RWPE2 (cell line): ENCODE results near the gene CD2AP.

Experiments used
- ATAC-seq: fragments of 200-7000 bp; cut with Tn5 transposase; 3 replicates; pipeline ENCODE4 v1.9.1; 2021; ENCODE audit warnings: low read depth
- DNase-seq: peaks from one replicate; pipeline ENCODE4 v3.0.0-alpha.2; 2020; ENCODE audit warnings: low spot score
- H3K27ac ChIP-seq: fragments of 450-650 bp; 2 replicates; pipeline ENCODE4 v1.5.1; 2017; ENCODE audit warnings: mild to moderate bottlenecking; ENCODE audit not compliant: poor library complexity, severe bottlenecking
- H3K27me3 ChIP-seq: fragments of 250-450 bp; sonication (Bioruptor Pico); 2 replicates; pipeline ENCODE4 v1.5.1; 2021; ENCODE audit warnings: mild to moderate bottlenecking, moderate library complexity; ENCODE audit not compliant: insufficient read depth, poor library complexity, severe bottlenecking
- H3K36me3 ChIP-seq: fragments of 250-450 bp; sonication (Bioruptor Pico); 2 replicates; pipeline ENCODE4 v1.5.1; 2020; ENCODE audit warnings: low read depth, mild to moderate bottlenecking, moderate library complexity
- H3K4me1 ChIP-seq: fragments of 250-450 bp; sonication (Bioruptor Pico); 2 replicates; pipeline ENCODE4 v1.5.1; 2021; ENCODE audit warnings: mild to moderate bottlenecking, moderate library complexity; ENCODE audit not compliant: insufficient read depth, poor library complexity, severe bottlenecking
- H3K4me3 ChIP-seq: fragments of 250-450 bp; sonication (Bioruptor Pico); 2 replicates; pipeline ENCODE4 v1.5.1; 2021; ENCODE audit warnings: mild to moderate bottlenecking, moderate library complexity; ENCODE audit not compliant: severe bottlenecking
- H3K9me3 ChIP-seq: fragments of 250-450 bp; sonication (Bioruptor Pico); 2 replicates; pipeline ENCODE4 v1.5.1; 2021; ENCODE audit warnings: mild to moderate bottlenecking, moderate library complexity; ENCODE audit not compliant: severe bottlenecking
- CTCF ChIP-seq: fragments of 450-650 bp; IDR thresholded peaks from one replicate; pipeline ENCODE4 v1.5.1; 2017; ENCODE audit warnings: mild to moderate bottlenecking, moderate library complexity; ENCODE audit not compliant: poor library complexity, severe bottlenecking

The CD2AP gene

GRCh38 chr6:47574789-47575188, 97.2 kb downstream of the CD2AP start:
- H3K4me1 ChIP-seq: no peaks in the 10 kb centered on the region
- peaks cover 52% of the 10 kb centered on the region for H3K36me3 ChIP-seq
- no peaks in the 10 kb centered on the region for H3K9me3 ChIP-seq
- ATAC-seq (no peak), DNase-seq (no peak)
- H3K27ac ChIP-seq: no peak overlapping the region
- no peak overlapping the region for H3K4me3 ChIP-seq
- H3K27me3 ChIP-seq: no peaks in the 10 kb centered on the region
- no peak for TF ChIP-seq CTCF

GRCh38 chr6:47579040-47579439, 101.5 kb downstream of the CD2AP start:
- no peak overlapping the region for H3K27ac ChIP-seq
- no peaks in the 10 kb centered on the region for H3K9me3 ChIP-seq
- no peak for TF ChIP-seq CTCF
- no peaks in the 10 kb centered on the region for H3K4me1 ChIP-seq
- H3K36me3 ChIP-seq: peaks cover 80% of the 10 kb centered on the region
- H3K27me3 ChIP-seq: no peaks in the 10 kb centered on the region
- H3K4me3 ChIP-seq: no peak overlapping the region
- DNase-seq (no peak), ATAC-seq (no peak)

GRCh38 chr6:47581591-47581990, 104.0 kb downstream of the CD2AP start:
- Histone ChIP-seq H3K27me3 (no peaks in the 10 kb centered on the region), H3K4me1 (no peaks in the 10 kb centered on the region), H3K9me3 (no peaks in the 10 kb centered on the region), H3K36me3 (peaks cover 78% of the 10 kb centered on the region), H3K4me3 (no peak overlapping the region), H3K27ac (no peak overlapping the region)
- DNase-seq (no peak), ATAC-seq (no peak)
- TF ChIP-seq CTCF: no peak

- no peak overlapping the region for H3K27ac ChIP-seq
- DNase-seq (no peak), ATAC-seq (peak; percentile 33; the same call in 1 of the 3 replicates)
- H3K4me1 ChIP-seq: no peaks in the 10 kb centered on the region
- H3K36me3 ChIP-seq: peaks cover 76% of the 10 kb centered on the region
- no peak overlapping the region for H3K4me3 ChIP-seq
- no peak for TF ChIP-seq CTCF
- no peaks in the 10 kb centered on the region for H3K27me3 ChIP-seq
- no peaks in the 10 kb centered on the region for H3K9me3 ChIP-seq
These were observed 109.9 kb downstream of the CD2AP start for GRCh38 chr6:47587493-47587892.

- no peaks in the 10 kb centered on the region for H3K4me1 ChIP-seq
These were observed 114.7 kb downstream of the CD2AP start for GRCh38 chr6:47592131-47592840.

More at GRCh38 chr6:47592131-47592840, 114.7 kb downstream of the CD2AP start:
- Histone ChIP-seq H3K27ac (no peak overlapping the region), H3K36me3 (peaks cover 66% of the 10 kb centered on the region), H3K27me3 (no peaks in the 10 kb centered on the region), H3K9me3 (no peaks in the 10 kb centered on the region), H3K4me3 (no peak overlapping the region)
- no peak for ATAC-seq
- no peak for TF ChIP-seq CTCF
- DNase-seq: no peak
